Dedifferentiated amniotic fluid mesenchymal stem cell (primary cell): ENCODE results near the gene PDIA5.

Experiments used
- DNase-seq: peaks from one replicate; pipeline ENCODE4 v3.0.0-alpha.2; 2016; ENCODE audit errors: extremely low spot score

Gene PDIA5

GRCh38 chr3:123119802-123120201 lies 53.0 kb downstream of the PDIA5 start:
- DNase-seq, result no peak

- DNase-seq, result no peak
Measured at GRCh38 chr3:123120573-123120972, 53.7 kb downstream of the PDIA5 start.

DNA sequence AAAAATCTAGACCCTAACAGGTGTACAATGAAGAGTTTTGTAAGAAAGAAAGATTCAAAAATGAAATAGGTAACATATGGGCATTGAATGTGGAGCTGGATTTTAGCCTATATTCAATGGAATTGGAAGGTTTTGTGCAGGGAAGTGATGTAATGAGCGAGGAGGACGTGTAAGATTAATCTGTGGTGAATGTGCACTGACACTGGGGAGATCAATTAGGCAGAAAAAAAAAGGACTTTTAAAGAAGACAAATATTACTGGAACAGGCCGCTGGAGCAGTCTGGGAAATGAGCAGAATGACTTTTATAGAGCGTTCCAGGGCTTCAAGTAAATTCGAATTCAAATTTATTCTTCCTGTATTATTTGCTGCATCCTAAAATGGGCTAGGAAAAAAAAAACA lies 55.2 kb downstream of the PDIA5 start:
- DNase-seq, result no peak

GRCh38 chr3:123122525-123123315 lies 55.9 kb downstream of the PDIA5 start:
- DNase-seq, result no peak

GRCh38 chr3:123123716-123124616 lies 57.1 kb downstream of the PDIA5 start:
- no peak for DNase-seq

- DNase-seq, result no peak
Measured at GRCh38 chr3:123124971-123125370, 58.1 kb downstream of the PDIA5 start.

DNA sequence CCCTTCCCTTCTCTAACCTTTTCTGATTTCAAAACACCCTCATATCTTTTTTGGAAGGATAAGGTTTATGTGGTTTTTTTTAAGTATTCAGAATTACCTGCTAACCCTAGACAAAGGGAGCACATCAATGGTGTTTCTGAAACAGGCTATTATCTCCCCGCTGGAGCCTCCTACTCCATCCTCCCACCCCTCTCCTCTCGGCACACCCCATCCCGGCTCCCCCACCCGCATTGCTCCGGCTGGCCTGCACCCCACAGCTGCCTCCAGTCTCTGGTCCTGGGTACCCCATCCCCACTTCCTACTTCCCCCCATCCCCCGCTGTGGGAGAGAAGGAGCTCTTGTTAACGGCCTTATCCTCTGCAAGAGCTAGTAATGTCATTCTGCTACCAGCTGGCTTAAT lies 59.2 kb downstream of the PDIA5 start:
- DNase-seq, result no peak

GRCh38 chr3:123126653-123127052 lies 59.8 kb downstream of the PDIA5 start:
- no peak for DNase-seq

- no peak for DNase-seq
Measured at GRCh38 chr3:123129092-123129491, 62.3 kb downstream of the PDIA5 start.

DNA sequence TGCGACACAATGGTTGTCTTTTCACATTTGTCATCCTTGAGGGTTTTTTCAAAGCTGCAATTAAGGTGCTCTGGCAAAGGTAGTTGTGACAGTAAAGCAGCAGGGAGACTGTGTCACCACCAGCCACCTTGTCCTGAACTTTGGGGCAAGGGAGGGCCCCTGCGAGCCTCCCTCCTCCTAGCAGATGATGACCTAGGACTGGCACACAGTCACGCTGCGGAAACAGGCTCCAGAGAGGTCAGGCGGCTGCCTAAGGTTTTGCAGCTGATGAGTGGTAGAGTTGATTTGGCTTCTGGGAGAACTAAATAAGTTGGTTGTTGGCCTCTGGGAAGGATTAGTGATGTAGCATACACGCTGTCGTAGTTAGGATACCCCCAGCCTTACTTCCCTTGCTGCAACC lies 62.7 kb downstream of the PDIA5 start:
- no peak for DNase-seq

DNA sequence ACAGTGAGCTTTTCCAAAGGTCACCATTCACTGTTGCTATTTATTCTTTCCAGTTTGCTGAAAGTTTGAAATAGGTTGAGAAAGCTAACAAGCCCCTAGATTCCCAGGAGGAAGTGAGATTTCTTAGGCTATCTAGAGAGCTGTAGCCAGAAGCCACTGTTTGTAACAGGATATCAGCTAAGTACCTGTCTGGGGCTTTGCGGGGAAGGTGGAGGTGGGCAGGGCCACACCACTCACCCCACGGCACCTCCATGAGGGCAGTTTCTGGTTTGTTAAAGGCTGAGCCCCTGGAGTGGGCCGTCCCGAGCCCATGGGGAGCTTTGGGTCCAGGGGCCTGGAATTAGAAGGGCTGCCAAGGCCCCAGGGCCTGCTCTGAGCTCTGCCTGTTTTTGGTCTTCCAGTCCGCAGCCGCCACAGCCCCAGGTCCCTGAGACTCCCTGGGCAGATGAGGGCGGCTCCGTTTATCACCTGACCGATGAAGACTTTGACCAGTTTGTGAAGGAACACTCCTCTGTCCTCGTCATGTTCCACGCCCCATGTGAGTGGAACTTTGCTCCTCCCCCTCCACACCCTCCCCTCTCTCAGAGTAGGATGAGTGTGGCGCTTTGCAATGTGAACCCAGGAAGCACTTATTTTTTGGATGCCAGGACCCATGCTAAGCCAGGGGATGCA lies 63.4 kb downstream of the PDIA5 start:
- DNase-seq, result no peak

GRCh38 chr3:123134671-123135070 lies 67.8 kb downstream of the PDIA5 start:
- no peak for DNase-seq

DNA sequence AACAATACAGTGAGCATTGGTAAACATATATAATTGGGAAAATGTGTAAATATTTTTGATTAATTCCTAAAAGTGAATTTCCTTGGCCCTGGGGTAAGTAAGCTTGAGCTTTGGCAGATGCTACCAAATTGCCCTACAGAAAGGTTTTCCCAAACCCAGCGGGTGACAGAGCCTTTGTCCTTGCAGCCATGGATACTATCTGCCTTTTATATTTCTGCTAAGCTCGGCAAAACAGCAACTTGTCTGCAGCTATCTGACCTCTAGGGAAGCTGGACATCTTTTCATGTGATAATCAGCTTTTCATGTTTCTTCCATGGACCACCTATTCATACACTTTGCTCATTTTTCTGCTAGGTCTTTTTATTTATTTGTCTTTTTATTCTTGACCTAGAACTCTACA lies 70.2 kb downstream of the PDIA5 start:
- no peak for DNase-seq

GRCh38 chr3:123138839-123139444 lies 72.1 kb downstream of the PDIA5 start:
- peak; percentile 47 for DNase-seq

DNA sequence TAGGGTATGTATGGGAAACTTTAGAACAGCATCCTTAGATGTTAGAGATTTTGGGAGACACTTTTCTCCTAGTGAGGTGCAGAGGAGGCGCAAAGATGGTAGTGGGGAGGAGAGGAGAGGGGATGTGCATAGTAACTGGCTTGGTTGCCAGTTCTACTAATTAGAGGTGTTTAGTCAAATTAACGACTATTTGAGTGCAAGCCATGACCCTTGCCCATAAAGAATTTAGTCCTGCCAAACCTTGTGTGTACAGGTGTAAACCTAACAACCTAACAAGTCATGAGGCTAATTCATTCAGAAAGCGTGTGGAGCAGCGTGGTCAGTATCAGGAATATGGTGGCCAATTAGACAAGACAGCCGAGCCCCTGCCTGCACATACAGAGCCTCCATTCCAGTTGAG lies 72.7 kb downstream of the PDIA5 start:
- DNase-seq, result no peak

DNA sequence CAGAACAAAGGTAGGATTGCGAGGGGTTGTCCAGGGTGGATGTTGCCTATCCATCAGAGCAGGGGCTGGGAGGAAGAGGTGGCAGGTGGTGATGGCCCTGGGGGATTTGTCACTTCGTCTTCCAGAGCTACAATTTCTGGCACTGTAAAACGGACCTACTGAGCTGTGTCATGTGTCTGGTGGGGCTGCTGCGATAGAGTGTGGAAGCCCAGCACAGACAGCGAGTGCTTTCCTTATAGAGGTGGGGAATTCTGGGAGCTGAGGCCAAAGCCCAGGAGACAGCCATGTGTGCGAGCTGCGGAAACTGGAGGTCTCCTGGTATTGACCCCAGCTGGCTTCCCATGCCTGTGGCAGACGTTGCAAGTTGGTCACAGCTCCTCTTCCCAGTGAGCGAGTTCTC lies 73.7 kb downstream of the PDIA5 start:
- DNase-seq, result no peak

DNA sequence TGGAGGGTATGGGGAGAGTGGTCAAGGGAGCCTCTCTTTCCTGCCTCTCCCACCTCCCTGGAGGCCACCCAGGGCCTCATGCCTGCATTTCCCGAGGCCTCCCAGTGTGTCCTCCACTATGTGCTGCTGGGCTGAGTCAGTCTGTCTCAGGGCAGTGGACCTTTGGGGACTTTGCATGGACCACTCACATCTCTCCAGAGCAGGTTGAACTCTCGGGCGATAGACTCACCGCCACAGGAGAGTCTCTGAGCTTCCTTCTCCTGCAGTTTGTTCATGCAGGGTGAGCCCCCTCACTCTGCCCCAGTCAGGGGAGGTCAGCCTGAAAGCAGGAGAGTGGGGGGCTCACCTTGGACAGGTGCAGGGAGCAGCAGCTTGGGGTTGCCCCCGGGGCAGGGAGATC lies 74.5 kb downstream of the PDIA5 start:
- DNase-seq, result no peak

DNA sequence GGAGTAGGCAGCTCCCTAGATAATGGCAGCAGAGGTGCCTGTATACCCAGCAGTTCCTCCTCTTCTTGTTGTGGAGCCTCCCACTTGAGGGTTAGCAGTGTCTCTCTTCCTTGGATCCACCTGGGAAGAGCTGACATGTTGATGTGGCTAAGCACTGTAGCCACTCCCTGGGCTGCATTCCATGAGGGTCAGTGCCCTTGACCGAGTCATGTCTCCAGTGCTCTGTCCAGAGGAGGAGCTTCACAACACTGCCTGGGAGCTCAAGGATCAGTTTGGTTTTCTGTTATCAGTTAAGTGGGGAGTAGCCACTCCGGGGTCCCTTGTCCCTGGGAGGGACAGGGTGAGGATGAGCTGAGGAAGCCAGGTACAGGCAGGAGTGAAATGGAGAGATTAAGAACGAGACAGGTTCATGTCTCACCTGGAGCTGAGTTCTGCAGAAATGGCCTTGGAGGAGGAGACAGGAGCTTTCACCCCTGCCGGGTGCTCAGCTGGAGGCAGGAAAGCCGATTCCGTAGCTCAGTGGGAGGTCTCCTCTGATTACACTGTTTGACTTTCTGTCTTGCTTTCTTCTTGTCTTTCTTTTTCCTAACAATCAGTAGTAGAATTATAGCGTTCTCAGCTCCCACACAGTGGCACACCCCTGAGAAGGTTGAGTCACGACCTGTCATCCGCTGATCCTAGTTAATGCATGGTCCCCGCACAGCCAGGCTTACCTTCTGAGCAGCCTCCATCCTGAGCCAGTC lies 77.0 kb downstream of the PDIA5 start:
- DNase-seq, result no peak

DNA sequence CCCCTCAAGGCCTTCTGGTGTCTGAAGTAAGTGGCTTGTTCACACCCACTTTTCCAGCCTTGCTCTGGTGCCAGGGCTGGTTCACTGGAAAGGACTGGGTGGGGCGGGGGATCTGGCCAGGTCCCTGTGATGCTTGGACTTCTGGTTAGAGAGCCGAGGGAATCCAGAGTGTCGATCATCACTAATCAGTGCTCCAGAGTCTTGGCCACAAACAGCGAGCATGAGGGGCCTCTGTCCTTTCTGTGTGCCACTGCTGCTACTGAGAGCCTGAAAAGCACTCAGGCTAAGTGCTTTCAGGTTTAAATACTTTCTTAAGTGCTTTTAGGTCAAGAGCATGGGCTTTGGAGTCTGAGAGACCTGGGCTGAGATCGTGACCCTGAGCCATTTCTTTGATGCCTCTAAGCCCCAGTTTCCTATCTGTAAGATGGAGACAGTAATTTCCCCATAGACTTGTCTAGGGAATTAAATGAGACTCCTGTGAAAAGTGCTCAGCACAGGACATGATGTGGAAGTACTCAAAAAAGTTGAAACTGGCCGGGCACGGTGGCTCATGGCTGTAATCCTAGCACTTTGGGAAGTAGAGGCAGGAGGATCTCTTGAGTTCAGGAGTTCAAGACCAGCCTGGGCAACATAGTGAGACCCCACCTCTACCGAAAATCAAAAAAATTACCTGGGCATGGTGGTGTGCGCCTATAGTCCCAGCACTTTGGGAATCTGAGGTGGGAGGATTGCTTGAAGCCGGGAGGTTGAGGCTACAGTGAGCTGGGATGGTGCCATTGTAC lies 81.1 kb downstream of the PDIA5 start:
- DNase-seq, result no peak

GRCh38 chr3:123148772-123149171 lies 81.9 kb downstream of the PDIA5 start:
- DNase-seq, result no peak

- DNase-seq, result no peak
Measured at GRCh38 chr3:123149525-123149924, 82.7 kb downstream of the PDIA5 start.
